Kasumi-1 (cell line): ENCODE measurements around the gene PTPRK.
"Not testable (repeated sequence)": the region's sequence is repeated elsewhere in the genome, so short reads cannot be mapped to it uniquely, and the experiment has no call there.

Experiments used
- DNase-seq, 2 experiments: peaks; one replicate each; lab custom pipeline; 2025; lab: John Stamatoyannopoulos, UW

PTPRK gene

GRCh38 chr6:127952831-127953230 lies 567.6 kb downstream of the PTPRK start:
- no peak for DNase-seq

- DNase-seq, result no peak
Observed at GRCh38 chr6:127952176-127952575, 568.2 kb downstream of the PTPRK start.

GRCh38 chr6:127951172-127951917 lies 569.1 kb downstream of the PTPRK start:
- DNase-seq, result peak; percentile 55

GRCh38 chr6:127950566-127951145 lies 569.7 kb downstream of the PTPRK start:
- peak; percentile 59 to 65 for DNase-seq

GRCh38 chr6:127949251-127949650 lies 571.1 kb downstream of the PTPRK start:
- no peak for DNase-seq

GRCh38 chr6:127946388-127946787 lies 574.0 kb downstream of the PTPRK start:
- no peak for DNase-seq

- no peak for DNase-seq
Observed at GRCh38 chr6:127945434-127946097, 574.8 kb downstream of the PTPRK start.

- no peak for DNase-seq
Observed at GRCh38 chr6:127941228-127941627, 579.2 kb downstream of the PTPRK start.

GRCh38 chr6:127939442-127940066 lies 580.8 kb downstream of the PTPRK start:
- no peak for DNase-seq

GRCh38 chr6:127938701-127939100 lies 581.7 kb downstream of the PTPRK start:
- DNase-seq, result peak; percentile 17 to 42

- no peak for DNase-seq
Observed at GRCh38 chr6:127937747-127938146, 582.7 kb downstream of the PTPRK start.

GRCh38 chr6:127937102-127937501 lies 583.3 kb downstream of the PTPRK start:
- DNase-seq, result no peak

- DNase-seq, result no peak
Observed at GRCh38 chr6:127934956-127935355, 585.4 kb downstream of the PTPRK start.

- no peak for DNase-seq
Observed at GRCh38 chr6:127933852-127934840, 586.3 kb downstream of the PTPRK start.

- no peak for DNase-seq
Observed at GRCh38 chr6:127933137-127933536, 587.3 kb downstream of the PTPRK start.

GRCh38 chr6:127932708-127933107 lies 587.7 kb downstream of the PTPRK start:
- DNase-seq, result no peak

- not testable (repeated sequence) for DNase-seq
Observed at GRCh38 chr6:127926441-127926840, 594.0 kb downstream of the PTPRK start.

GRCh38 chr6:127924440-127924839 lies 596.0 kb downstream of the PTPRK start:
- DNase-seq, result no peak

GRCh38 chr6:127924031-127924430 lies 596.4 kb downstream of the PTPRK start:
- DNase-seq, result no peak

- DNase-seq, result no peak
Observed at GRCh38 chr6:127923135-127923534, 597.3 kb downstream of the PTPRK start.

- DNase-seq, result no peak
Observed at GRCh38 chr6:127921982-127922381, 598.4 kb downstream of the PTPRK start.
